GM12864 (cell line): ENCODE results near the gene RALGAPA2.

Experiments
- DNase-seq: peaks from one replicate; pipeline ENCODE4 v3.0.0-alpha.2; 2011; ENCODE audit warnings: low read depth
- H3K4me3 ChIP-seq: 2 replicates; pipeline ENCODE4 v1.5.1; 2011; ENCODE audit warnings: mild to moderate bottlenecking, low read depth, low read length, control low read depth
- TF ChIP-seq, protein P1 (sequence below): IDR thresholded peaks from 2 replicates; pipeline ENCODE4 v1.5.1; 2011; ENCODE audit warnings: low read depth, mild to moderate bottlenecking, moderate library complexity, low read length, control low read depth, inconsistent platforms; ENCODE audit errors: missing control alignments

Gene RALGAPA2

DNA sequence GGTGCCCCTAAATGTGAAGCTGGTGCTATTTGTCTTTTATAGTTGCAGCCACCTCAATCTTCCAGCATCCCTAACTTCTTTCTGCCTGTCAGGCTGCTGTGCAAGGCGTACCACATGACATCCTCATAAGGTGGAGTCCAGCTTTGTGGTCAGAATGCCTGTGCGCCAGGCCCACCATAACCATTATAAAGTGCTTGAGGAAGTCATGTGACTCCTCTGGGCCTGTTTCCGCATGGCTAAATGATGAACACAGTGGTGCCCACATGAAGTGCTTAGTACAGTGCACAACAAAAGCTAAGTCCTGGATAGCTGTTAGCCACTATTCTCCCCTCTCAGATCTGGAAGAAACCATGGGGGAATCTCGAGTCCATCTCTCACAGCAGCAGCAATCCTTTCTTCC lies 268.9 kb downstream of the RALGAPA2 start:
- no peak overlapping the region for H3K4me3 ChIP-seq
- TF ChIP-seq, protein P1, sequence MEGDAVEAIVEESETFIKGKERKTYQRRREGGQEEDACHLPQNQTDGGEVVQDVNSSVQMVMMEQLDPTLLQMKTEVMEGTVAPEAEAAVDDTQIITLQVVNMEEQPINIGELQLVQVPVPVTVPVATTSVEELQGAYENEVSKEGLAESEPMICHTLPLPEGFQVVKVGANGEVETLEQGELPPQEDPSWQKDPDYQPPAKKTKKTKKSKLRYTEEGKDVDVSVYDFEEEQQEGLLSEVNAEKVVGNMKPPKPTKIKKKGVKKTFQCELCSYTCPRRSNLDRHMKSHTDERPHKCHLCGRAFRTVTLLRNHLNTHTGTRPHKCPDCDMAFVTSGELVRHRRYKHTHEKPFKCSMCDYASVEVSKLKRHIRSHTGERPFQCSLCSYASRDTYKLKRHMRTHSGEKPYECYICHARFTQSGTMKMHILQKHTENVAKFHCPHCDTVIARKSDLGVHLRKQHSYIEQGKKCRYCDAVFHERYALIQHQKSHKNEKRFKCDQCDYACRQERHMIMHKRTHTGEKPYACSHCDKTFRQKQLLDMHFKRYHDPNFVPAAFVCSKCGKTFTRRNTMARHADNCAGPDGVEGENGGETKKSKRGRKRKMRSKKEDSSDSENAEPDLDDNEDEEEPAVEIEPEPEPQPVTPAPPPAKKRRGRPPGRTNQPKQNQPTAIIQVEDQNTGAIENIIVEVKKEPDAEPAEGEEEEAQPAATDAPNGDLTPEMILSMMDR, result no peak
- DNase-seq, result no peak

DNA sequence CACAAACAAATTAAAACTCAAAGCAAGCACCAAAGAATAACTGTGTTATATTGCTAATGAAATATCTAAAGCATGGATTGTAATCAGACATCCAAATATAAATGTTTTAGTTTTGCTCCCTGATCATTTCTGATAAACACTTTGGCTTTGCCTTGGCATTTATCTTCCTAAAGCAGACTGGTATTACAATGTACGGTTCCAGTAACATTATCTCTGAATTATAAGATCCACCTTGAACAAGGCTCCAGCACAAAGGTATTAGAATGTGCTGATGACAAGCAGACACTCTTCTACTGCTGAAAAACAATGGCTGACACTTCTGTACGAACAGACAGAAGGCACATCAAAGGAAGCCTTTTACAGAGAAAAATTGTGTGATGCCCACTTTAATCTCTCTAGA lies 270.0 kb downstream of the RALGAPA2 start:
- H3K4me3 ChIP-seq, result no peak overlapping the region
- DNase-seq, result no peak
- TF ChIP-seq, protein P1, result no peak

DNA sequence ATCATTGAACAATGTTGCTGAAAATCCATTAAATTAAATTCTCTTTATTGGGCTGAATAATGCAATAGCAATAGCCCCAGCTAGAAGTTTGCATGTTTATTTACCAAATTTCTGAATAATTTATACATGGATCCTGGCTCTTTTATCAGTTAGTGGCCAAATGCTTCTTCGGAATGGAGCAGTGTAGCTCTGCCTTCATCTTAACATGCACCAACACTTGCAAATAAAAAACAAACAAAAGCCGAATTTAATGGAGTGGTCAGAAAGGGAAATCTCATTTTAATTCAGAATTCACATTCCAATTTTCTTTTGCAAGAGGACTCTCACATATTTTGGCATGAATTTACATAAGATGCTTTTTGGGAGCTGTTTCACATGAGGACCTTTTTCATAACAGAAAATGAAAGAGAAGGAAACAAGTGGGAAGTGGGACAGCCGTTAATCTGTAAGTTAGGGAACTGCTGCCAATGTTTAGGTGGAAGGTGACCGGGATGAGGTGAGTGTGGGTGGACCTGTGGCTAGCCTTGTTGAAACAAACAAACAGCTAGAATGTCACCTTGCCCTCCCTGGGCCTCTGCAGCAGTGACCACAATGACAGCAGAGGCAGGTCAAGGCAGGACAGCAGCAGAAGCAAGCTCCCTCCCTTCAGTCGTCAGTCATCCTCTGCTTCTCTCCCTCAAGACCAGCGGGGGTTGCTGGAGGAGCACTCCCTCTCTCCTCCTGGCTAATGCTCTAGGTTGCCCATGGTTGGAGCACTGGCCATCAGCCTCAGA lies 271.4 kb downstream of the RALGAPA2 start:
- TF ChIP-seq, protein P1, result no peak
- DNase-seq, result no peak

DNA sequence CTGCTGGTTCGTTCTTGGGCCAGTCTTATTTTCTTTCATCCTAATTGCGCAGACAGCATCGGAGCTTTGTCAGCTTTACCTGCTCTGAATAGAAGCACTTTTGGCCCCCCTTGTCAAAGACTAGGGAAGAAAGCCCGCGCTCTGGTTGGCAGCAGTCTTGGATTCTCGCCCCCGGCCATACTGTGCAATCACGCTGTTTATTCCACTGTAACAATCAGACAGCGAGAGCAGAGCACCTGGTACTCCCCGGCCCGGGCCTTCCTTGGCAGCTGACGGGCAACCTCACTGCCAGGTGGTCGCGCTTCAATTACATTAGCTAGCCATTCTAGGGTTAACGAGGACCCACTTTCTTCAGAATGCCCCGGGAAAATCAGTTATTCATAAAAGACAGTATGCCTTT lies 272.0 kb downstream of the RALGAPA2 start:
- TF ChIP-seq, protein P1, result no peak
- no peak for DNase-seq

More for the DNA sequence above, 271.4 kb downstream of the RALGAPA2 start:
- no peak overlapping the region for H3K4me3 ChIP-seq

DNA sequence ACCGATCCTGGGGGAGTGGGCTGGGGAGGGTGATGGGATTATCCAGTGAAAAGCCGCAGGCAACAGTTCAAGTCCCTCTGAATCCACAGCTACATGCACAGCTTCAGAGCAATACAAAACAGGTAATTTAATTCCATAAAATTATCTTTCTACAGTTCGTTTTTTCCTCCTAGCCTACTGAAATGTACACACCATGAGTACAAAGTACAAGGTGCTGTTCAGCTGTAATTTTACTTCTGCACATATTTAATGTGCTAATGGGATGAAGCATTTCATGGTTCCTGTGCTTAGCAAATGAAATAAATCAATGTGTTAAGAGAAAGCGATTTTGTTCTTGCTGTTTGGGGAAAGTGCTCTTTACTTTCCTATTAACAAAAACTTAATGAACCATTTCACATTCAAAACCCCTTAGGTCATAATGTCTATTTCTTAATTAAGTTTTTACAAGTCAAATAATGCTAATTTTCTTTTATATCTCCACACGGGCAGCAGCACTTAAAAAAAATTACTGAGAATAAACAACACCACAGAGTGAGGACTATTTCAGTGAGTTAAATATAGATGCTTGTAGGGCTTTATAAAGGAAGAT lies 272.7 kb downstream of the RALGAPA2 start:
- TF ChIP-seq, protein P1, result no peak
- H3K4me3 ChIP-seq, result no peak overlapping the region
- no peak for DNase-seq

More for the DNA sequence above, 272.0 kb downstream of the RALGAPA2 start:
- H3K4me3 ChIP-seq, result no peak overlapping the region

DNA sequence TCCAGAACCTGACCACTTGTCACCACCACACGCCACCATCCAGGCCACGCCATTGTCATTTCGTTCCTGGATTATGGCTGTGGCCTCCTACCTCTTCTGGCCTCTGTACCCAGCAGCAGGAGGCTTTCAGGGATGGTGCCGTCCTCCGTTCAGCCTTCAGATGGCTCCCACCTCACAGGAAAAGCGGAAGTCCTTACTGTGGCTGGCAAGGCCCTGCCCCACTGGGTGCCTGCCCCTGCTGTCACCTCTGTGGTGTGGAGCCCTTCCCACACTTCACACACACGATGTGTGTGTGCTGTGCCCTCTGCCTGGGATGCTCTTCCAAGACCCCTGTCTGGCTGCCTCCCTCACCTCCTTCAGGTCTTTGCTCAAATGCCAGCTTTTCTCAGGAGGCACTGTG lies 275.1 kb downstream of the RALGAPA2 start:
- H3K4me3 ChIP-seq, result no peak overlapping the region
- TF ChIP-seq, protein P1, result no peak
- no peak for DNase-seq
